ENCODE results near the gene C2orf66.

- TF ChIP-seq, protein P1, sequence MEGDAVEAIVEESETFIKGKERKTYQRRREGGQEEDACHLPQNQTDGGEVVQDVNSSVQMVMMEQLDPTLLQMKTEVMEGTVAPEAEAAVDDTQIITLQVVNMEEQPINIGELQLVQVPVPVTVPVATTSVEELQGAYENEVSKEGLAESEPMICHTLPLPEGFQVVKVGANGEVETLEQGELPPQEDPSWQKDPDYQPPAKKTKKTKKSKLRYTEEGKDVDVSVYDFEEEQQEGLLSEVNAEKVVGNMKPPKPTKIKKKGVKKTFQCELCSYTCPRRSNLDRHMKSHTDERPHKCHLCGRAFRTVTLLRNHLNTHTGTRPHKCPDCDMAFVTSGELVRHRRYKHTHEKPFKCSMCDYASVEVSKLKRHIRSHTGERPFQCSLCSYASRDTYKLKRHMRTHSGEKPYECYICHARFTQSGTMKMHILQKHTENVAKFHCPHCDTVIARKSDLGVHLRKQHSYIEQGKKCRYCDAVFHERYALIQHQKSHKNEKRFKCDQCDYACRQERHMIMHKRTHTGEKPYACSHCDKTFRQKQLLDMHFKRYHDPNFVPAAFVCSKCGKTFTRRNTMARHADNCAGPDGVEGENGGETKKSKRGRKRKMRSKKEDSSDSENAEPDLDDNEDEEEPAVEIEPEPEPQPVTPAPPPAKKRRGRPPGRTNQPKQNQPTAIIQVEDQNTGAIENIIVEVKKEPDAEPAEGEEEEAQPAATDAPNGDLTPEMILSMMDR (conservative IDR thresholded peaks at IDR 0.05): no peak
- no peak for TF ChIP-seq EZH2 (IDR thresholded peaks at IDR 0.05; ENCODE audit: low read depth)
These were observed 25.6 kb downstream of the C2orf66 start for GRCh38 chr2:196783431-196784094.

Measured in PC-9 (cell line).